BLaER1 (cell line): ENCODE data around the gene PBXIP1.
A peak's percentile ranks its signal among the peaks of the same experiment; 100 is the strongest.
"Not testable (repeated sequence)": the region's sequence is repeated elsewhere in the genome, so short reads cannot be mapped to it uniquely, and the experiment has no call there.

Source experiments
- H3K27ac ChIP-seq: shearing (Covaris generic); formaldehyde crosslinking; 2 replicates; pipeline ENCODE4 v1.8.1; 2022
- H3K27me3 ChIP-seq: shearing (Covaris generic); formaldehyde crosslinking; 2 replicates; pipeline ENCODE4 v1.8.1; 2022
- H3K36me3 ChIP-seq: shearing (Covaris generic); formaldehyde crosslinking; 2 replicates; pipeline ENCODE4 v1.8.1; 2022
- H3K4me1 ChIP-seq: shearing (Covaris generic); formaldehyde crosslinking; 2 replicates; pipeline ENCODE4 v1.8.1; 2022
- H3K4me2 ChIP-seq: shearing (Covaris generic); formaldehyde crosslinking; 2 replicates; pipeline ENCODE4 v1.8.1; 2022
- H3K4me3 ChIP-seq: shearing (Covaris generic); formaldehyde crosslinking; 2 replicates; pipeline ENCODE4 v1.8.1; 2022
- H3K9ac ChIP-seq: shearing (Covaris generic); formaldehyde crosslinking; 2 replicates; pipeline ENCODE4 v1.8.1; 2022
- H3K9me3 ChIP-seq: shearing (Covaris generic); formaldehyde crosslinking; 2 replicates; pipeline ENCODE4 v1.8.1; 2022
- H4K20me1 ChIP-seq: shearing (Covaris generic); formaldehyde crosslinking; 2 replicates; pipeline ENCODE4 v1.8.1; 2022
- Cebpa-rat ChIP-seq: shearing (Covaris generic); IDR thresholded peaks from 2 replicates; pipeline ENCODE4 v1.8.1; 2022

Gene PBXIP1

GRCh38 chr1:155000726-155001424 is 45.0 kb upstream of the PBXIP1 start:
- Histone ChIP-seq H3K4me2 (peak overlapping the region; percentile 84), H3K4me3 (peak overlapping the region; percentile 95), H3K27me3 (no peaks in the 10 kb centered on the region), H3K9ac (peak overlapping the region; percentile 86), H3K9me3 (no peaks in the 10 kb centered on the region), H3K27ac (peak overlapping the region; percentile 90), H3K36me3 (no peaks in the 10 kb centered on the region), H3K4me1 (peaks cover 54% of the 10 kb centered on the region), H4K20me1 (no peaks in the 10 kb centered on the region)
- no peak for TF ChIP-seq Cebpa-rat

GRCh38 chr1:155000411-155000725 is 44.5 kb upstream of the PBXIP1 start:
- Histone ChIP-seq H3K4me2 (peak overlapping the region; percentile 84), H3K9me3 (no peaks in the 10 kb centered on the region), H3K27ac (peak overlapping the region; percentile 90), H3K36me3 (no peaks in the 10 kb centered on the region), H3K4me3 (peak overlapping the region; percentile 95), H3K4me1 (peaks cover 49% of the 10 kb centered on the region), H3K27me3 (no peaks in the 10 kb centered on the region), H4K20me1 (no peaks in the 10 kb centered on the region), H3K9ac (peak overlapping the region; percentile 86)
- no peak for TF ChIP-seq Cebpa-rat

- Histone ChIP-seq H3K9ac (peak overlapping the region; percentile 73), H4K20me1 (no peaks in the 10 kb centered on the region), H3K4me2 (peak overlapping the region; percentile 84), H3K36me3 (no peaks in the 10 kb centered on the region), H3K27me3 (no peaks in the 10 kb centered on the region), H3K9me3 (no peaks in the 10 kb centered on the region), H3K27ac (peak overlapping the region; percentile 52), H3K4me1 (peaks cover 50% of the 10 kb centered on the region), H3K4me3 (peak overlapping the region; percentile 95)
- TF ChIP-seq Cebpa-rat = no peak
Measured at GRCh38 chr1:154999571-155000410, 43.9 kb upstream of the PBXIP1 start.

GRCh38 chr1:154998818-154999570 is 43.1 kb upstream of the PBXIP1 start:
- Histone ChIP-seq H4K20me1 (no peaks in the 10 kb centered on the region), H3K27ac (peak overlapping the region; percentile 35; the same call in 1 of the 2 replicates), H3K36me3 (0 out of 2 replicates have a peak, but pooled peaks cover under 1% of the 10 kb centered on the region), H3K4me3 (peak overlapping the region; percentile 95), H3K4me1 (peaks cover 50% of the 10 kb centered on the region), H3K4me2 (peak overlapping the region; percentile 84), H3K27me3 (no peaks in the 10 kb centered on the region), H3K9ac (peak overlapping the region; percentile 57; the same call in 1 of the 2 replicates), H3K9me3 (no peaks in the 10 kb centered on the region)
- TF ChIP-seq Cebpa-rat = no peak

GRCh38 chr1:154998201-154998780 is 42.4 kb upstream of the PBXIP1 start:
- TF ChIP-seq Cebpa-rat = no peak
- Histone ChIP-seq H3K9ac (0 out of 2 replicates have a peak overlapping the region, but pooled peaks have one; percentile 57), H3K4me2 (peak overlapping the region; percentile 84), H3K4me3 (peak overlapping the region; percentile 95), H3K27me3 (no peaks in the 10 kb centered on the region), H4K20me1 (no peaks in the 10 kb centered on the region), H3K27ac (peak overlapping the region; percentile 35; the same call in 1 of the 2 replicates), H3K36me3 (0 out of 2 replicates have a peak, but pooled peaks cover 6% of the 10 kb centered on the region), H3K4me1 (peaks cover 57% of the 10 kb centered on the region), H3K9me3 (no peaks in the 10 kb centered on the region)

- Histone ChIP-seq H3K36me3 (peaks cover 15% of the 10 kb centered on the region), H3K4me2 (peak overlapping the region; percentile 84), H3K4me1 (peaks cover 66% of the 10 kb centered on the region), H3K4me3 (no peak overlapping the region), H3K27ac (0 out of 2 replicates have a peak overlapping the region, but pooled peaks have one; percentile 22), H3K27me3 (no peaks in the 10 kb centered on the region), H3K9me3 (no peaks in the 10 kb centered on the region), H3K9ac (0 out of 2 replicates have a peak overlapping the region, but pooled peaks have one; percentile 50), H4K20me1 (no peaks in the 10 kb centered on the region)
- TF ChIP-seq Cebpa-rat = no peak
Measured at GRCh38 chr1:154996966-154997701, 41.2 kb upstream of the PBXIP1 start.

- not testable (repeated sequence) for H3K9ac ChIP-seq, H3K27ac ChIP-seq, H3K27me3 ChIP-seq, H3K9me3 ChIP-seq, H3K4me3 ChIP-seq, H4K20me1 ChIP-seq
- H3K36me3 ChIP-seq = peaks cover 30% of the 10 kb centered on the region
- peak overlapping the region; percentile 51; the same call in 1 of the 2 replicates for H3K4me2 ChIP-seq
- H3K4me1 ChIP-seq = peaks cover 66% of the 10 kb centered on the region
Measured at GRCh38 chr1:154995301-154995983, 39.5 kb upstream of the PBXIP1 start.

GRCh38 chr1:154994591-154994990 is 38.7 kb upstream of the PBXIP1 start:
- Histone ChIP-seq H3K9me3 (no peaks in the 10 kb centered on the region), H3K36me3 (peaks cover 39% of the 10 kb centered on the region), H3K4me3 (no peak overlapping the region), H3K4me2 (peak overlapping the region; percentile 51), H3K9ac (0 out of 2 replicates have a peak overlapping the region, but pooled peaks have one; percentile 12), H4K20me1 (peaks cover 9% of the 10 kb centered on the region), H3K27me3 (no peaks in the 10 kb centered on the region), H3K4me1 (peaks cover 65% of the 10 kb centered on the region), H3K27ac (peak overlapping the region; percentile 42; the same call in 1 of the 2 replicates)
- no peak for TF ChIP-seq Cebpa-rat
